IMR-90 (cell line): ENCODE results near the gene SCFD2. TPM values are rescaled to one million over a fixed set of nuclear protein-coding genes. Genes with fewer than 3 reads are reported as not detected.

Experiments
- ATAC-seq: fragments of 200-7000 bp; cut with Tn5 transposase; 2 replicates; pipeline ENCODE4 v1.9.1; 2020; ENCODE audit warnings: low read depth, mild to moderate bottlenecking, moderate library complexity
- BruUV-seq: library from RNA; stranded (reverse); fragments of 400-500 nt; replicated peaks from 2 replicates; lab custom pipeline; 2021; lab: Mats Ljungman, UMichigan
- CTCF ChIA-PET: fragments of 300-600 bp; formaldehyde crosslinking; extraction: SDS; loops from one replicate; lab custom pipeline; 2021; ENCODE audit warnings: antibody characterized with exemption; lab: Yijun Ruan, JAX
- POLR2A ChIA-PET: fragments of 300-600 bp; sonication (Branson Sonifier 250); formaldehyde crosslinking; loops from one replicate; lab custom pipeline; 2022; ENCODE audit warnings: antibody characterized with exemption; ENCODE audit not compliant: unreplicated experiment; lab: Charles Lee
- DNase-seq: peaks from one replicate; pipeline ENCODE4 v3.0.0; 2013
- H2AFZ ChIP-seq: replicated peaks from 2 replicates; pipeline ENCODE3; 2013; ENCODE audit warnings: low read length, mild to moderate bottlenecking; ENCODE audit not compliant: poor library complexity
- H2AK5ac ChIP-seq: 2 replicates; pipeline ENCODE4 v1.6.1; 2013; ENCODE audit warnings: low read depth, low read length, inconsistent platforms
- H2AK9ac ChIP-seq: replicated peaks from 2 replicates; pipeline ENCODE3; 2013; ENCODE audit warnings: mild to moderate bottlenecking, low read depth, low read length, moderate library complexity; ENCODE audit not compliant: poor library complexity
- H2BK120ac ChIP-seq: 2 replicates; pipeline ENCODE4 v1.6.1; 2013; ENCODE audit warnings: low read depth, low read length, inconsistent platforms
- H2BK15ac ChIP-seq: 3 replicates; pipeline ENCODE4 v1.6.1; 2013; ENCODE audit warnings: low read depth, low read length, inconsistent platforms
- H2BK20ac ChIP-seq: 2 replicates; pipeline ENCODE4 v1.6.1; 2013; ENCODE audit warnings: low read depth, mild to moderate bottlenecking, inconsistent platforms, low read length, moderate library complexity
- H2BK5ac ChIP-seq: 2 replicates; pipeline ENCODE4 v1.6.1; 2013; ENCODE audit warnings: mild to moderate bottlenecking, low read depth, low read length, inconsistent platforms; ENCODE audit not compliant: poor library complexity, severe bottlenecking
- H3K14ac ChIP-seq: replicated peaks from 2 replicates; pipeline ENCODE4 v1.6.1; 2013; ENCODE audit warnings: low read depth, low read length, inconsistent platforms
- H3K18ac ChIP-seq: 2 replicates; pipeline ENCODE4 v1.6.1; 2013; ENCODE audit warnings: low read depth, low read length, control low read depth
- H3K23ac ChIP-seq: 2 replicates; pipeline ENCODE4 v1.6.1; 2013; ENCODE audit warnings: low read depth, low read length, inconsistent platforms
- H3K27ac ChIP-seq: 2 replicates; pipeline ENCODE4 v1.5.1; 2013; ENCODE audit warnings: mild to moderate bottlenecking, control low read depth, low read length; ENCODE audit not compliant: insufficient read depth
- H3K27me3 ChIP-seq: 2 replicates; pipeline ENCODE4 v1.6.1; 2013; ENCODE audit warnings: low read length; ENCODE audit not compliant: control insufficient read depth, insufficient read depth
- H3K36me3 ChIP-seq: 2 replicates; pipeline ENCODE4 v1.6.1; 2013; ENCODE audit warnings: low read length, mixed read lengths; ENCODE audit not compliant: control insufficient read depth, insufficient read depth
- H3K4ac ChIP-seq: 2 replicates; pipeline ENCODE4 v1.6.1; 2013; ENCODE audit warnings: low read depth, low read length, inconsistent platforms
- H3K4me1 ChIP-seq: 2 replicates; pipeline ENCODE4 v1.6.1; 2013; ENCODE audit warnings: low read length, mixed read lengths; ENCODE audit not compliant: control insufficient read depth, insufficient read depth
- H3K4me2 ChIP-seq: 2 replicates; pipeline ENCODE4 v1.6.1; 2013; ENCODE audit warnings: low read depth, mild to moderate bottlenecking, control low read depth, low read length, moderate library complexity
- H3K4me3 ChIP-seq: 2 replicates; pipeline ENCODE4 v1.5.1; 2013; ENCODE audit warnings: low read depth, mild to moderate bottlenecking, control low read depth, low read length, moderate library complexity; ENCODE audit not compliant: insufficient read depth
- H3K56ac ChIP-seq: 2 replicates; pipeline ENCODE4 v1.6.1; 2013; ENCODE audit warnings: low read length, inconsistent platforms; ENCODE audit not compliant: insufficient read depth; ENCODE audit errors: extremely low read depth
- H3K79me1 ChIP-seq, 2 experiments: 2 replicates each; pipeline ENCODE4 v1.6.1; 2013; ENCODE audit warnings: low read length in 2 of 2, inconsistent platforms in 1 of 2, low read depth in 1 of 2
- H3K9ac ChIP-seq: 2 replicates; pipeline ENCODE4 v1.6.1; 2013; ENCODE audit warnings: low read depth, low read length, control low read depth
- H3K9me1 ChIP-seq: 2 replicates; pipeline ENCODE4 v1.6.1; 2013; ENCODE audit warnings: low read length, inconsistent platforms; ENCODE audit not compliant: insufficient read depth
- H3K9me3 ChIP-seq: 2 replicates; pipeline ENCODE4 v1.6.1; 2013; ENCODE audit warnings: low read length; ENCODE audit not compliant: control insufficient read depth, insufficient read depth
- H4K20me1 ChIP-seq: 2 replicates; pipeline ENCODE4 v1.6.1; 2013; ENCODE audit warnings: low read length, inconsistent platforms; ENCODE audit not compliant: insufficient read depth
- H4K5ac ChIP-seq: 2 replicates; pipeline ENCODE4 v1.6.1; 2013; ENCODE audit warnings: mild to moderate bottlenecking, low read depth, low read length, control low read depth
- H4K8ac ChIP-seq, 2 experiments: 2 replicates each; pipeline ENCODE4 v1.6.1; 2013; ENCODE audit warnings: low read depth in 2 of 2, low read length in 2 of 2, control low read depth in 1 of 2, inconsistent platforms in 1 of 2
- H4K91ac ChIP-seq: 2 replicates; pipeline ENCODE4 v1.6.1; 2013; ENCODE audit warnings: low read depth, low read length, inconsistent platforms; ENCODE audit not compliant: insufficient read depth
- FOS ChIP-seq: fragments of 150-350 bp; IDR thresholded peaks from 2 replicates; pipeline ENCODE4 v1.6.1; 2016; ENCODE audit warnings: low read depth, low read length
- MAFK ChIP-seq: IDR thresholded peaks from 2 replicates; pipeline ENCODE4 v1.6.1; 2012; ENCODE audit warnings: low read depth, low read length, improper control_type of control experiment
- POLR2A ChIP-seq: IDR thresholded peaks from 2 replicates; pipeline ENCODE4 v1.6.1; 2012; ENCODE audit warnings: mild to moderate bottlenecking, low read depth, low read length
- RCOR1 ChIP-seq: IDR thresholded peaks from 2 replicates; pipeline ENCODE4 v1.6.1; 2012; ENCODE audit warnings: mild to moderate bottlenecking, low read length, improper control_type of control experiment; ENCODE audit not compliant: insufficient replicate concordance
- WGBS, 2 experiments: methylation state at CpG; one replicate each; pipeline versions ENCODE4 v1.1.5 to v1.1.7; 2013; ENCODE audit warnings: missing lambda C conversion rate in 2 of 2; ENCODE audit not compliant: insufficient read length in 1 of 2; ENCODE audit errors: extremely low coverage in 2 of 2; 5-methylcytosine and 5-hydroxymethylcytosine counted together
- dilution Hi-C: fragments of 300-500 bp; cut with HindIII; formaldehyde crosslinking; loops from one replicate; pipeline ENCODE4 v1.14.3; 2018; ENCODE audit warnings: low sequenced_read_pairs; ENCODE audit not compliant: unreplicated experiment
- in situ Hi-C: fragments of 300-500 bp; cut with MboI; formaldehyde crosslinking; loops from 3 replicates; pipeline ENCODE4 v1.14.3; 2019; ENCODE audit warnings: low sequenced_read_pairs, inconsistent platforms, mixed read lengths
- intact Hi-C: fragments of 100-400 bp; cut with micrococcal nuclease; formaldehyde crosslinking; loops from 2 replicates; pipeline ENCODE4 v1.10.0; 2022
- polyA plus RNA-seq, 3 experiments: library from polyadenylated mRNA; depleted of rRNA; stranded (reverse); fragments of >200 nt; gene quantifications; 2 replicates each; pipeline ENCODE4 v1.2.3, GENCODE V29; 2012; ENCODE audit warnings: low replicate concordance in 1 of 3
- total RNA-seq: library from RNA; depleted of rRNA; stranded (reverse); fragments of >200 nt; gene quantifications from 2 replicates; pipeline ENCODE4 v1.2.3, GENCODE V29; 2012
- TF ChIP-seq, protein P1 (sequence below): fragments of 150-350 bp; IDR thresholded peaks from 2 replicates; pipeline ENCODE4 v1.6.1; 2016; ENCODE audit warnings: low read depth, mild to moderate bottlenecking, low read length, moderate library complexity, borderline replicate concordance

Gene SCFD2
- total and polyA plus RNA-seq, 2 of the 4 experiments (the other 2 are of a cell fraction): 18.9 to 62.4 TPM

GRCh38 chr4:53059871-53060270 is 306.0 kb downstream of the SCFD2 start:
- Histone ChIP-seq H2BK120ac (no peak overlapping the region), H3K9ac (no peak overlapping the region), H3K4ac (no peak overlapping the region), H3K4me1 (0 out of 2 replicates have a peak, but pooled peaks cover 3% of the 10 kb centered on the region), H4K8ac (no peak overlapping the region), H3K56ac (no peak overlapping the region), H3K14ac (no peak overlapping the region), H3K9me1 (no peaks in the 10 kb centered on the region; the same call in 1 of the 2 replicates), H4K5ac (no peak overlapping the region), H2BK20ac (no peak overlapping the region), H3K36me3 (no peaks in the 10 kb centered on the region), H4K91ac (no peak overlapping the region), H3K18ac (no peak overlapping the region), H3K79me1 (no peaks in the 10 kb centered on the region), H4K20me1 (no peaks in the 10 kb centered on the region), H2BK5ac (no peak overlapping the region), H2AK5ac (no peak overlapping the region), H2AK9ac (no peak overlapping the region), H3K27me3 (no peaks in the 10 kb centered on the region), H3K23ac (no peak overlapping the region), H3K4me2 (no peak overlapping the region), H2AFZ (no peak overlapping the region), H3K9me3 (no peaks in the 10 kb centered on the region), H3K27ac (no peak overlapping the region), H2BK15ac (no peak overlapping the region), H3K4me3 (no peak overlapping the region)
- WGBS, 2 experiments: no CpG with 5 or more reads among the region's 1 CpG
- TF ChIP-seq POLR2A: no peak
- TF ChIP-seq, protein P1, sequence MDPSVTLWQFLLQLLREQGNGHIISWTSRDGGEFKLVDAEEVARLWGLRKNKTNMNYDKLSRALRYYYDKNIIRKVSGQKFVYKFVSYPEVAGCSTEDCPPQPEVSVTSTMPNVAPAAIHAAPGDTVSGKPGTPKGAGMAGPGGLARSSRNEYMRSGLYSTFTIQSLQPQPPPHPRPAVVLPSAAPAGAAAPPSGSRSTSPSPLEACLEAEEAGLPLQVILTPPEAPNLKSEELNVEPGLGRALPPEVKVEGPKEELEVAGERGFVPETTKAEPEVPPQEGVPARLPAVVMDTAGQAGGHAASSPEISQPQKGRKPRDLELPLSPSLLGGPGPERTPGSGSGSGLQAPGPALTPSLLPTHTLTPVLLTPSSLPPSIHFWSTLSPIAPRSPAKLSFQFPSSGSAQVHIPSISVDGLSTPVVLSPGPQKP: no peak
- TF ChIP-seq RCOR1: no peak
- no peak for TF ChIP-seq MAFK
- no peak for TF ChIP-seq FOS
- no peak for DNase-seq
- ATAC-seq: no peak
- ChIA-PET POLR2A (no interaction called here), CTCF (no interaction called here)
- no TSS peak for BruUV-seq
- in situ Hi-C loops: no loop called here
- dilution Hi-C loops: no loop called here
- intact Hi-C loops: no loop called here
